ENCODE measurements around the gene MDFIC2.

Gene MDFIC2

DNA sequence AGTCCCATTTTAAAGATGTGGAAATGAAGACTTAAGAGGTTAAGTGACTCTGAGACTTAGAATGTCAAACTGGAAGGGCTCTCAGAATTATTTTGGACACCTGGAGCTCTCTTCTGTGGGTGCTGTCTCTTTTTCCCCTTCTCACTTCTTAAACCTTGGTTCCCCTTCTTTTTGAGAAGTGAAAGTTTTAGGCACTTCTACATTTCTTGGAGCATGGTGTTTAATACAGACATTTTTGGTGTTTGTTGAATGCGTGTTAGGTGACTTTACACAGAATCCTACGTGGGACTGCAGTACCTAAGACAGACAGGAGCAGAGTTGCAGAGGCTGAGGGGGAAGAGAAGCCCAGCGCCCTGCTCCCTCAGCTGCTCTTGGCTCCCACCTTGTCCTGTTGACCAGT is 133.3 kb downstream of the MDFIC2 start:
- DNase-seq, result no peak

- no peak for DNase-seq
These were observed 134.4 kb downstream of the MDFIC2 start for GRCh38 chr3:70177881-70178645.

GRCh38 chr3:70176224-70176623 is 136.2 kb downstream of the MDFIC2 start:
- no peak for DNase-seq

GRCh38 chr3:70156808-70157207 is 155.6 kb downstream of the MDFIC2 start:
- no peak for DNase-seq

GRCh38 chr3:70150599-70150998 is 161.8 kb downstream of the MDFIC2 start:
- no peak for DNase-seq

GRCh38 chr3:70149714-70150400 is 162.6 kb downstream of the MDFIC2 start:
- no peak for DNase-seq
